ENCODE measurements around the gene TRIO. TPM values are rescaled to one million over a fixed set of nuclear protein-coding genes. Genes with fewer than 3 reads are reported as not detected.
A peak's percentile ranks its signal among the peaks of the same experiment; 100 is the strongest.

Gene TRIO
- total and polyA plus RNA-seq, 12 donors = 26.2 to 85.2 (median 61.9) TPM

DNA sequence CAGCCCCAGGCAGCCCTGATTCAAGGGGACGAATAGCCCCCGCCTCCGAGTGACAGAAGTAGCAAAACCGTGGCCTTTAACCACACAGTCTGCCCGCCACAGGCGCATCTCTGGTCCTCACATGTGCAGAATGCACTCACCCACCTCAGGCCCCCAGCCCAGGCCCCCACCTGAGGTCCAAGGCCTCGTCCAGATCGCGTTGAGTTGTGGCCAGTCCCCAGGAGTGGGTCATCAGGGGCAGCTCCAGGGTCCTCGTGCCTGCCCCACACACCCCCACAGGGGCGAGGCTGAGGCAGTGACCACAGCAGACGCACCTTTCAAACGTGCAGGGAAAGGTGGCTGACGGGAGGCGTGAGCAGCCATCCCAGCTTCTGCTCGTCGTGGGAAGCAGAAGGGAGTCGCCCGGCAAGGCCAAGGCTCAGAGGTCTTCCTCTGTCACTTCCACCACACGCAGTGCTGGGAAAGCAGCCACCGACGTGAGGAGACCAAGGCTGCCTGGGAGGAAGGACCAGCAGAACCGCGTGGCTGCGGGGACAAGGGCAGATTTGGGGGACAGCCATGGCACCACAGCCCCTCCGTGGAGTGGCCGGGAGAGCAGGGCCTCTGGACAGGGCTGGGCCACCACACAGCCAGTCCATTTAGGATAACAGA, 360.7 kb downstream of the TRIO start:
- Histone ChIP-seq H3K36me3 (peaks cover 0 to 100% (median 65%) of the 10 kb centered on the region in 9 donors), H3K4me3 (no peak overlapping the region), H3K27me3 (no peaks in the 10 kb centered on the region), H3K4me1 (peaks cover 0 to 8% (median 0%) of the 10 kb centered on the region in 9 donors), H3K27ac (peak overlapping the region in 5 of 10 donors; percentile 16 to 43 (median 27)), H3K9me3 (no peaks in the 10 kb centered on the region)
- TF ChIP-seq, protein P1, sequence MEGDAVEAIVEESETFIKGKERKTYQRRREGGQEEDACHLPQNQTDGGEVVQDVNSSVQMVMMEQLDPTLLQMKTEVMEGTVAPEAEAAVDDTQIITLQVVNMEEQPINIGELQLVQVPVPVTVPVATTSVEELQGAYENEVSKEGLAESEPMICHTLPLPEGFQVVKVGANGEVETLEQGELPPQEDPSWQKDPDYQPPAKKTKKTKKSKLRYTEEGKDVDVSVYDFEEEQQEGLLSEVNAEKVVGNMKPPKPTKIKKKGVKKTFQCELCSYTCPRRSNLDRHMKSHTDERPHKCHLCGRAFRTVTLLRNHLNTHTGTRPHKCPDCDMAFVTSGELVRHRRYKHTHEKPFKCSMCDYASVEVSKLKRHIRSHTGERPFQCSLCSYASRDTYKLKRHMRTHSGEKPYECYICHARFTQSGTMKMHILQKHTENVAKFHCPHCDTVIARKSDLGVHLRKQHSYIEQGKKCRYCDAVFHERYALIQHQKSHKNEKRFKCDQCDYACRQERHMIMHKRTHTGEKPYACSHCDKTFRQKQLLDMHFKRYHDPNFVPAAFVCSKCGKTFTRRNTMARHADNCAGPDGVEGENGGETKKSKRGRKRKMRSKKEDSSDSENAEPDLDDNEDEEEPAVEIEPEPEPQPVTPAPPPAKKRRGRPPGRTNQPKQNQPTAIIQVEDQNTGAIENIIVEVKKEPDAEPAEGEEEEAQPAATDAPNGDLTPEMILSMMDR (IDR thresholded peaks at IDR 0.05) = no peak
- DNase-seq (no peak), ATAC-seq (peak in 3 of 8 donors; percentile 2 to 38 (median 12))
- intact Hi-C loops (cut with DNase I) = loop anchor here in 1 of 10 donors (10.0 kb wide), 1 partner anchor 141 kb away; no protein-coding TSS in a partner anchor
- 87 to 89% methylated on average over 27 of the region's 27 CpGs for WGBS, 2 donors

DNA sequence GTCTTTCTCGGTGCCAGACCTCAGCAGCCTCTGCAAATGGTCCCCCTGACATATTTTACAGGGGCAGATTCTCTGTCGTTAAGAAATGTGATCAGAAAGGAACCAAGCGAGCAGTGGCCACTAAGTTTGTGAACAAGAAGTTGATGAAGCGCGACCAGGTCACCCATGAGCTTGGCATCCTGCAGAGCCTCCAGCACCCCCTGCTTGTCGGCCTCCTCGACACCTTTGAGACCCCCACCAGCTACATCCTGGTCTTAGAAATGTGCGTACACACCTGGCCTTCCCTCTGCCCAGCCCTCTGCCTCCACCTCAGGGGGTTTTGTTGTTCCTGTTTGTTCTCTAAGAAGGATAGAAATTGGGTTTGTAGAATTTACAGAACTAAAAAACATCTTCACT, 361.2 kb downstream of the TRIO start:
- Histone ChIP-seq H3K4me1 (peaks cover 0 to 8% (median 0%) of the 10 kb centered on the region in 9 donors), H3K4me3 (no peak overlapping the region), H3K36me3 (peaks cover 0 to 100% (median 60%) of the 10 kb centered on the region in 9 donors), H3K9me3 (no peaks in the 10 kb centered on the region), H3K27ac (peak overlapping the region in 1 of 10 donors; percentile 4), H3K27me3 (no peaks in the 10 kb centered on the region)
- ATAC-seq (no peak), DNase-seq (no peak)
- 95 to 97% methylated on average over 8 of the region's 8 CpGs for WGBS, 2 donors
- TF ChIP-seq, protein P1 (IDR thresholded peaks at IDR 0.05) = no peak
- intact Hi-C loops (cut with DNase I) = loop anchor here in 1 of 10 donors (10.0 kb wide), 1 partner anchor 140 kb away; no protein-coding TSS in a partner anchor

DNA sequence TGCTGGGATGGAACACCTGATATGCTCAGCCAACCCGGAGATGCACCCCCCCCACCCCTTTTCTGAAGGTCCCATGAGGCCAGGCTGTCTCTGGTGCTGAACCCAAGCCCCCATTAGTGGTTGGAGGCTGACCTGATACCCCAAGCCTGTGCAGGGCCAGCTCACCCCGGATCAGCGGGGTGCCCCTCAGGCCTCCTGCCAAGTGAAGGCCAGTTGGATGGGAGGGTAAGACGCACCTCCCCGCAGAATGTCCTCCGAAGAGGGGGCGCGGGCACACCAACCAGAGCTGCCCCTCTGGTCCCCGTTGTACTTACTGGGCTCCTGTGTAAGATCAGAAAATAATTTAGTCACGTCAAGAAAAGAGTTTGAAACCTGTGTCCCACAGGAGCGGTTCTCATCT, 361.7 kb downstream of the TRIO start:
- H3K27ac ChIP-seq = no peak overlapping the region
- H3K9me3 ChIP-seq = no peaks in the 10 kb centered on the region
- no peaks in the 10 kb centered on the region for H3K27me3 ChIP-seq
- peaks cover 0 to 8% (median 0%) of the 10 kb centered on the region in 9 donors for H3K4me1 ChIP-seq
- H3K4me3 ChIP-seq = no peak overlapping the region
- intact Hi-C loops (cut with DNase I) = loop anchor here in 1 of 10 donors (10.0 kb wide), 1 partner anchor 140 kb away; no protein-coding TSS in a partner anchor
- H3K36me3 ChIP-seq = peaks cover 0 to 99% (median 60%) of the 10 kb centered on the region in 9 donors
- 92 to 96% methylated on average over 11 of the region's 11 CpGs for WGBS, 2 donors
- no peak for DNase-seq
- TF ChIP-seq, protein P1 (IDR thresholded peaks at IDR 0.05) = no peak
- ATAC-seq = no peak

GRCh38 chr5:14505310-14506139, 362.4 kb downstream of the TRIO start:
- Histone ChIP-seq H3K27me3 (no peaks in the 10 kb centered on the region), H3K9me3 (no peaks in the 10 kb centered on the region), H3K4me3 (no peak overlapping the region), H3K27ac (peak overlapping the region in 1 of 10 donors; percentile 19), H3K36me3 (peaks cover 0 to 99% (median 54%) of the 10 kb centered on the region in 9 donors), H3K4me1 (peaks cover 0 to 8% (median 0%) of the 10 kb centered on the region in 9 donors)
- DNase-seq (no peak), ATAC-seq (peak in 1 of 8 donors; percentile 23)
- 80 to 86% methylated on average over 23 of the region's 23 CpGs for WGBS, 2 donors
- TF ChIP-seq, protein P1 (IDR thresholded peaks at IDR 0.05) = peak in 3 of 9 donors; percentile 9 to 13 (median 12)
- intact Hi-C loops (cut with DNase I) = loop anchor here in 1 of 10 donors (10.0 kb wide), 1 partner anchor 139 kb away; no protein-coding TSS in a partner anchor

Measured in heart right ventricle (tissue), 16 donors.